ES-I3 (cell line): ENCODE results near the gene RFX8.
"Not testable (repeated sequence)": the region's sequence is repeated elsewhere in the genome, so short reads cannot be mapped to it uniquely, and the experiment has no call there.

Source experiments
- H3K36me3 ChIP-seq: 2 replicates; pipeline ENCODE4 v1.6.1; 2013; ENCODE audit warnings: mild to moderate bottlenecking, low read length, control low read depth, moderate library complexity; ENCODE audit not compliant: insufficient read depth
- H3K4me1 ChIP-seq: 2 replicates; pipeline ENCODE4 v1.6.1; 2013; ENCODE audit warnings: mild to moderate bottlenecking, control low read depth, low read length; ENCODE audit not compliant: insufficient read depth
- H3K9ac ChIP-seq: 2 replicates; pipeline ENCODE4 v1.6.1; 2013; ENCODE audit warnings: low read depth, mild to moderate bottlenecking, low read length, moderate library complexity
- H3K9me3 ChIP-seq: 2 replicates; pipeline ENCODE4 v1.6.1; 2013; ENCODE audit warnings: mild to moderate bottlenecking, low read length, moderate library complexity; ENCODE audit not compliant: control insufficient read depth, insufficient read depth

RFX8 gene

GRCh38 chr2:101360232-101360631, 114.7 kb downstream of the RFX8 start:
- Histone ChIP-seq H3K4me1 (peaks cover 2% of the 10 kb centered on the region; the same call in 1 of the 2 replicates), H3K9me3 (no peaks in the 10 kb centered on the region), H3K9ac (no peak overlapping the region), H3K36me3 (no peaks in the 10 kb centered on the region)

DNA sequence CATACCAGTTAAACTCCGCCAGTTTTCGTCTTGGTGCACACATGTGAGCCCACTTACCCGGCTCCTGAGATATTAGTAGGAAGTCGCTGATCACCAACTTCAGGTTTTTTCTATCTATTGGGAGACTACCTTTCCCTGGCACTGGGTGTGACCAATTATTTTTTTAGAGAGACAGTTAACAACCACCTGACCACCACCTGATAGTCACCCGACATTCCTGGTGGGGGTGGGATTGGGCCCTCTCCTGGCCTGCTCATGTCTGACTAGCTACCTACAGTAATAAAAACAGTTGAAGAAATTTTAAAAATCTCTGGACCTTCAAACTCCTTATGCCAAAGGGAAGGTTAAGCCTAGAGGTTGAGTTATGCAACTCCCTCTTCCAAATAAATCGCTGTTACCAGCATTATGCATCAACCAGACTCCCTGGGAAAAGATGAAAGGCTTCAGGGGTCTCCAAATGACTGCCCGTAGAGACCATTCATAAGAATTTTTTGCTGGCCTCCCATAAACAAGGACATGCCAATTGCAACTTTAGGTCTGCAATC, 115.4 kb downstream of the RFX8 start:
- Histone ChIP-seq H3K9ac (no peak overlapping the region), H3K4me1 (peaks cover 7% of the 10 kb centered on the region; the same call in 1 of the 2 replicates), H3K36me3 (no peaks in the 10 kb centered on the region), H3K9me3 (no peaks in the 10 kb centered on the region)

- H3K9me3 ChIP-seq, result no peaks in the 10 kb centered on the region
- peaks cover 7% of the 10 kb centered on the region; the same call in 1 of the 2 replicates for H3K4me1 ChIP-seq
- no peak overlapping the region for H3K9ac ChIP-seq
- no peaks in the 10 kb centered on the region for H3K36me3 ChIP-seq
Measured at GRCh38 chr2:101357376-101357775, 117.5 kb downstream of the RFX8 start.

GRCh38 chr2:101356521-101356920, 118.4 kb downstream of the RFX8 start:
- Histone ChIP-seq H3K4me1 (peaks cover 7% of the 10 kb centered on the region; the same call in 1 of the 2 replicates), H3K36me3 (no peaks in the 10 kb centered on the region), H3K9ac (no peak overlapping the region), H3K9me3 (no peaks in the 10 kb centered on the region)

GRCh38 chr2:101356055-101356454, 118.9 kb downstream of the RFX8 start:
- Histone ChIP-seq H3K36me3 (no peaks in the 10 kb centered on the region), H3K4me1 (peaks cover 7% of the 10 kb centered on the region; the same call in 1 of the 2 replicates), H3K9me3 (no peaks in the 10 kb centered on the region), H3K9ac (no peak overlapping the region)

DNA sequence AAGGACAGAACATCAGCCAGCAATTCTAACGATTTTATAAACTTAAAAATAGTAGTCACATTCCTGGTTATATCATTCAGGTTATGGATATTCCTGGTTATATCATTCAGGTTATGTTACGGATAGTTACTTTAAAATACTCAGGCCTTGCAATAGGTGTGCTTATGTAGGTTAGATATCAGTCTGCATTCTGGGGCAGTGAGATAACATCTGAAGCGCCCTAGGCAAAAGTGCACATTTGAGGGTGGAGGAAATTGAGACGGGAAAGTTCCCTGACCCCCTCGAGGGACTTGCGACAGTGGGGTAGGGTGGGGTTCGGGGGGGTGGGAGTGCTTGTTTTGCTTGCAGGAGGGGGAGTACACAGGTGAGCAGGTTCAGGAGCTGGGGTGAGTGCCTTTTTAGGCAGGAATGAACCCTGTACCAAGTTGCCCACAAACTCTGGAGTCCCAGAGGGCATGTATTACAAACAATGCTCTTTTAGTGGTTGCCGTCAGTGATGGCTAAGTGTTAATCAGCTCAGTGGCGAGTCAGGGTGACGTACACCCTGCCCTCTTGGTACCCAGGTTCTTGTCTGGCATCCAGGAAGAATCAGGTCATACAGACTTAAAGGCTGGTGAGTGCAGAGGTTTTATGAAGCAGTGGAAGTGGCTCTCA, 119.4 kb downstream of the RFX8 start:
- H3K9me3 ChIP-seq, result no peaks in the 10 kb centered on the region
- H3K4me1 ChIP-seq, result 0 out of 2 replicates have a peak, but pooled peaks cover 7% of the 10 kb centered on the region
- H3K9ac ChIP-seq, result no peak overlapping the region
- H3K36me3 ChIP-seq, result no peaks in the 10 kb centered on the region

GRCh38 chr2:101354420-101355311, 120.2 kb downstream of the RFX8 start:
- Histone ChIP-seq H3K9ac (no peak overlapping the region), H3K9me3 (no peaks in the 10 kb centered on the region), H3K36me3 (no peaks in the 10 kb centered on the region), H3K4me1 (0 out of 2 replicates have a peak, but pooled peaks cover 5% of the 10 kb centered on the region)

DNA sequence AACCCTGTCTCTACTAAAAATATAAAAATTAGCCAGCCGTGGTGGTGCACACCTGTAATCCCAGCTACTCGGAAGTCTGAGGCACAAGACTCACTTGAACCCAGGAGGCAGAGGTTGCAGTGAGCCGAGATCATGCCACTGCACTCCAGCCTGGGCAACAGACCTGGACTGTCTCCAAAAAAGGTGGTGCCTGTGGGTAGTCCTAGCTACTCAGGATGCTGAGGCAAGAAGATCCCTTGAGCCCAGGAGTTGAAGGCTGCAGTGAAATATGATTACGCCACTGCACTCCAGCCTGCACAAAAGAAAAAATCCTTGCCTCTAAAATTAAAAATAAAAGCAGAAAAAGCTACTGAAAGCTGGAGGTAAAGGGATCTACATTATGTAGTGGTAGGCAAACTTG, 122.3 kb downstream of the RFX8 start:
- not testable (repeated sequence) for H3K36me3 ChIP-seq, H3K4me1 ChIP-seq, H3K9ac ChIP-seq, H3K9me3 ChIP-seq

DNA sequence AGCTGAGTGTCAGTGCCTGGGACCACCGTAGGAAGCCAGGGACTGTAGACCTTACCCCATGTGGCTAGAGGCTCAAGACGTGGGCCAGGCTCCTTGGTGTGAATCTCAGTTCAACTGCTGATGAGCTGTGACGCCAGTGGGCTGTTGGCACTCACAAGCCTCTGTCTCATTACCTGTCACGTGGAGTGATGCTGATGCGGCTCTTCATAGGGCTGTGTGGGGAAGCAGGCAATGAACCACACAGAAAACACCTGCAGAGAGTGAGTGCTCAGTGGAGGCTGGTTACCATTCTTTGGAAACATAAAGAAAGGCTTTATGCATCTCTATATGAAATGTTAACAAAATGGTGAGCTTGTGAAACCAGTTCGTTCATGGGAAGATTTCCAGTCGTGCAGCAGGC, 123.7 kb downstream of the RFX8 start:
- Histone ChIP-seq H3K4me1 (0 out of 2 replicates have a peak, but pooled peaks cover 5% of the 10 kb centered on the region), H3K9ac (no peak overlapping the region), H3K36me3 (no peaks in the 10 kb centered on the region), H3K9me3 (no peaks in the 10 kb centered on the region)

DNA sequence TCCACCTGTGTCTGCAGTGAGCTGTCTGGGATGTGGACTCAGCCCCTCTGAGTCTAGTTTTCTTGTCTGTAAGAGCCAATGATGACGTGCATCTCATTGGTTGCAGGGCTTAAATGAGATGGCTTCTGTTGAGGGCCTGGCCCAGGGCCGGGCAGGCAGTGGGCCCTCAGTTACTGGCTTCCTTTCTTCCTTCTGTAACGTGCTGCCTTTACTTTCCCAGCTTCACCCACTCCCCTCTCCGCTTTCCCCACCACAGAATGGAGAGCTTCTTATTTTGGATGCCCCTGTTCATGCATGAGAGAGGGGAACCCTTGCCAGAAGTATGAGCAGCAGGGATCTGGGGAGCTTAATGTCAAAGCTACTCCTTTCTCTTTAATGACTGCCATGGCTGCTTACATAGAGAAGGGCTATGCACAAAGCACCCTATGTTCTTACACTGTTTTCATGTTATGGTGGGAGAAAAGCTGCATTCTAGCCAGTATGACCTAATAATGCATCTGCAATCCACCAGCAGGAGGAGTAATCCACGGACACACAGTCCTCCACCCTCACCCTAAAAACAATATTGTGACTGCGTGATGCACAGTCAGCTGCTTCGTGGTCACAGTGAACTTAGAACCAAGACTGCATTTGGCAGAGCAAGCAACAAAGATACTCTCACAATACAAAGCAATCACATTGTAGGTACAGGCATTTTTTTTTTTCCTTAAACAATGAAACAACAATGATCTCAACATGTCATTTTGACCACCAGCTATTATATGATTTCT, 124.8 kb downstream of the RFX8 start:
- no peaks in the 10 kb centered on the region for H3K9me3 ChIP-seq
- H3K36me3 ChIP-seq, result no peaks in the 10 kb centered on the region
- H3K4me1 ChIP-seq, result 0 out of 2 replicates have a peak, but pooled peaks cover 5% of the 10 kb centered on the region
- H3K9ac ChIP-seq, result no peak overlapping the region

GRCh38 chr2:101348883-101349282, 126.0 kb downstream of the RFX8 start:
- no peak overlapping the region for H3K9ac ChIP-seq
- H3K9me3 ChIP-seq, result no peaks in the 10 kb centered on the region
- no peaks in the 10 kb centered on the region for H3K36me3 ChIP-seq
- H3K4me1 ChIP-seq, result peaks cover 4% of the 10 kb centered on the region
